Measurements from ENCODE around the gene TRIM21.

Gene TRIM21

DNA sequence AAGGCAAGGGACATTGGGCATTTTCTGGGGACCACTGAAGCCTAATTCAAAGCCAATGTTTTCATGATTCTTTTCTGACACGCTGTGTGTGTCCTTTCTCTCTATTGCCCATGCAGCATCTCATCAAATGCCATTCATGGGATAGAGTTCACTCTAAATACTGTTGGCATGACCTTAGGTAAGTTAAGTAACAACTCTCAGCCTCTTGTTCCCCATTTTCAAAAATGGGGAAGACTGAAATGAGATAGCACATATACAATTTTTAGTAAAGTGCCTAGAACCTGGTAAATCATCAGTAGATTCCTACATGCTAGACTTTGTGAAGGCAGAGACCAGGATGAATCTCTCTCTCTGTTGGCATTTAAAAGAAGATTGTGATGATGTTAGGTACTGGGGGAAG, 42.9 kb upstream of the TRIM21 start (continued):
- TF ChIP-seq ZNF274 (IDR thresholded peaks at IDR 0.05; ENCODE audit: low read length), result no peak
- no peak for TF ChIP-seq ZNF274 (tag by site-specific recombination; IDR thresholded peaks at IDR 0.05; ENCODE audit: borderline replicate concordance)
- TF ChIP-seq ZNF302 (tag by site-specific recombination; IDR thresholded peaks at IDR 0.05; ENCODE audit: low read depth), result no peak
- no peak for TF ChIP-seq ZSCAN23 (tag by site-specific recombination; IDR thresholded peaks at IDR 0.05)
- TF ChIP-seq, protein P1, sequence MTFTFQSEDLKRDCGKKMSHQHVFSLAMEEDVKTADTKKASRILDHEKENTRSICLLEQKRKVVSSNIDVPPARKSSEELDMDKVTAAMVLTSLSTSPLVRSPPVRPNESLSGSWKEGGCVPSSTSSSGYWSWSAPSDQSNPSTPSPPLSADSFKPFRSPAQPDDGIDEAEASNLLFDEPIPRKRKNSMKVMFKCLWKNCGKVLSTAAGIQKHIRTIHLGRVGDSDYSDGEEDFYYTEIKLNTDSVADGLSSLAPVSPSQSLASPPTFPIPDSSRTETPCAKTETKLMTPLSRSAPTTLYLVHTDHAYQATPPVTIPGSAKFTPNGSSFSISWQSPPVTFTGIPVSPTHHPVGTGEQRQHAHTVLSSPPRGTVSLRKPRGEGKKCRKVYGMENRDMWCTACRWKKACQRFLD (tag by site-specific recombination; IDR thresholded peaks at IDR 0.05), result no peak
- no peak for TF ChIP-seq ZNF544 (tag by site-specific recombination; IDR thresholded peaks at IDR 0.05)

DNA sequence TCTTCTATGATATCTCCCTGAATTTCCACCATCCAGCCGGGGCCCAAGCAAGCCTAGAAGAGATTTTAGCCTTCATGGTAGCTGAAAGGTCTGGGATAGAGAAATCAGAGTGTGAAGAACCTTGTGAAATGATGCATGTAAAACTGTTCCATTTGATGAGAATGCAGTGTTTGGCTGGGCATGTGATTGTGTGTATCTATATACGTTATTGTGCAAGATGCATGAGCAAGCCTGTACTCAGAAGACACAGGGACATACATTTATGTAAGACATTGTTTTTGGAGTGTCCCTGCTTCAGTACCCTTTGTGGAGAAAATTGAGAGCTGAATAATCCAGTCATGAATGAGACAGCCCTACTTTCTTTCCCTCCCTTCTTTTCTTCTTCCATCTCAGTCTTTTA, 40.4 kb upstream of the TRIM21 start:
- no peaks in the 10 kb centered on the region for H3K4me1 ChIP-seq (ENCODE audit: control insufficient read depth, insufficient read depth, low read length)
- H3K36me3 ChIP-seq (ENCODE audit: control insufficient read depth in 2 of 2, insufficient read depth in 1 of 2, low read length in 2 of 2), result no peaks in the 10 kb centered on the region
- ChIA-PET CTCF (no interaction called here), POLR2A (no interaction called here)
- no peak overlapping the region for H3K4me3 ChIP-seq (ENCODE audit: low read depth, low read length)
- H3K9me3 ChIP-seq (ENCODE audit: control insufficient read depth, insufficient read depth, low read depth, low read length), result no peaks in the 10 kb centered on the region
- no peak overlapping the region for H3K27ac ChIP-seq (ENCODE audit: extremely low read depth, low read depth, low read length)
- TF ChIP-seq ZNF560 (tag by site-specific recombination; IDR thresholded peaks at IDR 0.05; ENCODE audit: borderline replicate concordance), result no peak
- TF ChIP-seq SCRT1 (tag by site-specific recombination; IDR thresholded peaks at IDR 0.05; ENCODE audit: borderline replicate concordance), result no peak

DNA sequence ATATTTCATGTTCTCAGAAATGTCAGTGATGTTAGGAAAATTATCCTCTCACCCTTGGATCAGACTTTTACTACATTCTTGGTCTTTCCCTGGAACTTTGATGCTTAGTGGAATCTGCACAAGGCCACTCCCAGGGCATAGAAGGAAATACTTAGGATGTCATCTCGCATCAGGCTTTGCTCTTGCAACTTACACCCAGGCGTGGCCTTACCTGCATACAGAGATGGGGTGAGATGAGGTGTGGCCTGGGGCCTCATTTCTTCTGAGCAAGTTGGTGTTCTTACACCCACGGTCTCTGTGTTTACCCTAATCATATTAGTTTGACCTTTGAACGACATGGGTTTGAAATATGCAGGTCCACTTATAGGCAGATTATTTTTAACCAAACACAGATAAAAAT, 36.5 kb upstream of the TRIM21 start:
- Histone ChIP-seq H3K4me3 (ENCODE audit: low read depth, low read length) (no peak overlapping the region), H3K27ac (ENCODE audit: extremely low read depth, low read depth, low read length) (no peak overlapping the region), H3K4me1 (ENCODE audit: control insufficient read depth, insufficient read depth, low read length) (no peaks in the 10 kb centered on the region), H3K36me3 (ENCODE audit: control insufficient read depth in 2 of 2, insufficient read depth in 1 of 2, low read length in 2 of 2) (no peaks in the 10 kb centered on the region), H3K9me3 (ENCODE audit: control insufficient read depth, insufficient read depth, low read depth, low read length) (no peaks in the 10 kb centered on the region)
- POLR2A ChIA-PET, result no interaction called here
- CTCF ChIA-PET, result no interaction called here
- TF ChIP-seq ZNF10 (tag by site-specific recombination; IDR thresholded peaks at IDR 0.05) (no peak), KLF1 (tag by site-specific recombination; IDR thresholded peaks at IDR 0.05) (no peak), ZNF140 (tag by site-specific recombination; IDR thresholded peaks at IDR 0.05) (no peak), SP3 (tag by site-specific recombination; IDR thresholded peaks at IDR 0.05) (no peak), ZNF610 (tag by site-specific recombination; IDR thresholded peaks at IDR 0.05; ENCODE audit: borderline replicate concordance) (no peak), HOXA7 (CRISPR knock-in tag; IDR thresholded peaks at IDR 0.05; ENCODE audit: borderline replicate concordance) (no peak), MYNN (tag by site-specific recombination; IDR thresholded peaks at IDR 0.05; ENCODE audit: borderline replicate concordance) (no peak), HOXC10 (CRISPR knock-in tag; IDR thresholded peaks at IDR 0.05) (no peak)
- TF ChIP-seq, protein P2, sequence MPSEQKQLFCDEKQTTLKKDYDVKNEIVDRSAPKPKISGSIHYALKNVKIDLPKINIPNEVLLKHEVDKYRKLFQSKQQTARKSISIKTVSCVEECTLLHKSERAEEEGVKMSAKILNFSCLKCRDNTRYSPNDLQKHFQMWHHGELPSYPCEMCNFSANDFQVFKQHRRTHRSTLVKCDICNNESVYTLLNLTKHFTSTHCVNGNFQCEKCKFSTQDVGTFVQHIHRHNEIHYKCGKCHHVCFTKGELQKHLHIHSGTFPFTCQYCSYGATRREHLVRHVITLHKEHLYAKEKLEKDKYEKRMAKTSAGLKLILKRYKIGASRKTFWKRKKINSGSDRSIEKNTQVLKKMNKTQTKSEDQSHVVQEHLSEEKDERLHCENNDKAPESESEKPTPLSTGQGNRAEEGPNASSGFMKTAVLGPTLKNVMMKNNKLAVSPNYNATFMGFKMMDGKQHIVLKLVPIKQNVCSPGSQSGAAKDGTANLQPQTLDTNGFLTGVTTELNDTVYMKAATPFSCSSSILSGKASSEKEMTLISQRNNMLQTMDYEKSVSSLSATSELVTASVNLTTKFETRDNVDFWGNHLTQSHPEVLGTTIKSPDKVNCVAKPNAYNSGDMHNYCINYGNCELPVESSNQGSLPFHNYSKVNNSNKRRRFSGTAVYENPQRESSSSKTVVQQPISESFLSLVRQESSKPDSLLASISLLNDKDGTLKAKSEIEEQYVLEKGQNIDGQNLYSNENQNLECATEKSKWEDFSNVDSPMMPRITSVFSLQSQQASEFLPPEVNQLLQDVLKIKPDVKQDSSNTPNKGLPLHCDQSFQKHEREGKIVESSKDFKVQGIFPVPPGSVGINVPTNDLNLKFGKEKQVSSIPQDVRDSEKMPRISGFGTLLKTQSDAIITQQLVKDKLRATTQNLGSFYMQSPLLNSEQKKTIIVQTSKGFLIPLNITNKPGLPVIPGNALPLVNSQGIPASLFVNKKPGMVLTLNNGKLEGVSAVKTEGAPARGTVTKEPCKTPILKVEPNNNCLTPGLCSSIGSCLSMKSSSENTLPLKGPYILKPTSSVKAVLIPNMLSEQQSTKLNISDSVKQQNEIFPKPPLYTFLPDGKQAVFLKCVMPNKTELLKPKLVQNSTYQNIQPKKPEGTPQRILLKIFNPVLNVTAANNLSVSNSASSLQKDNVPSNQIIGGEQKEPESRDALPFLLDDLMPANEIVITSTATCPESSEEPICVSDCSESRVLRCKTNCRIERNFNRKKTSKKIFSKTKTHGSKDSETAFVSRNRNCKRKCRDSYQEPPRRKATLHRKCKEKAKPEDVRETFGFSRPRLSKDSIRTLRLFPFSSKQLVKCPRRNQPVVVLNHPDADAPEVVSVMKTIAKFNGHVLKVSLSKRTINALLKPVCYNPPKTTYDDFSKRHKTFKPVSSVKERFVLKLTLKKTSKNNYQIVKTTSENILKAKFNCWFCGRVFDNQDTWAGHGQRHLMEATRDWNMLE (tag by site-specific recombination; conservative IDR thresholded peaks at IDR 0.05; ENCODE audit: low read depth), result no peak
